Activated CD8-positive, alpha-beta memory T cell treated with anti-CD3 and anti-CD28 coated beads for 4 hours (primary cell): ENCODE measurements around the gene HAGH.

Experiments
- DNase-seq, 2 donors: peaks; one replicate each; pipeline ENCODE4 v3.0.0-alpha.2; 2020; ENCODE audit warnings: low read depth in 2 of 2

The HAGH gene

GRCh38 chr16:1831186-1832075 is 4.8 kb upstream of the HAGH start:
- no peak for DNase-seq

GRCh38 chr16:1830213-1830612 is 3.6 kb upstream of the HAGH start:
- DNase-seq = no peak

- DNase-seq = no peak
Measured at GRCh38 chr16:1828645-1829410, 2.2 kb upstream of the HAGH start.

DNA sequence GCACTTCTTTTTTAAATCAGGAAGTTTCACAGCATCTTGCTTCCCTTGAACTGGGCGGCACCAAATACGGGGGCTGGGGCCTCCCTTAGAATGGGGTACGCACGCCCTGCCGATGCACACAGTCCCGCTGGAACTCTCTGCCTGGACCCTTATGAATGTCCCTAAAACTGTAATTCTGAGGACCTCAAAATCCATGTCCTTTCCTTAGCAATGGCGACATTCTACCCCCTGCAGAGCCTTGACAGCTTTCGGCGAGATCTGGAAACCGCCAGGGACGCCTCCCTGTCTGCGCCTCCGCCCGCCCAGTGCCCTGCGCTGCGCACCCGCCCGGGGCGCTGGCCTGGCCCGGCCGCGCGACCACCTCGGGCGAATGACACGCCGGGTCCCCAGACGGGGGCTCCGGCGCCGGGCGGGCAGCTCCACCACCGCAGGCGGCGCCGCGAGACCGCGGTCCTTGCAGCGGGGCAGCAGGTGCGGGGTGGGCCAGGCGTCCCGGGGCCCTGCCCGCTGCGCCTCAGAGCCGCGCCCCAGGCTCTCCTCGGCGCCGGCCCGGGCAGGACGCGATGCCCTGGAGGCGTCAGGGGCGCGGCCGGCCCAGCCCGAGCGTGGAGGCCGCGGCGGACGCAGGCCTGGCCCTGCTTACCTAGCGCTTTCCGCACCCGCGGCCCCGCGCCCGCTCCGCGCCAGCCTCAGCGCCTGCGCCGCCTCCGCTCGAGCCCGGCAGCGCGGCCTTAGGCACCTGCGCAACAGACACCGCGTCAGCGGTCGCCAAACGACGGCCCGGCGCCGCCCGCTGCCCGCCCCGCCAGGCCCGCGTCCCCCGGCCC is 548 bp downstream of the HAGH start:
- peak; percentile 24 to 42 for DNase-seq

DNA sequence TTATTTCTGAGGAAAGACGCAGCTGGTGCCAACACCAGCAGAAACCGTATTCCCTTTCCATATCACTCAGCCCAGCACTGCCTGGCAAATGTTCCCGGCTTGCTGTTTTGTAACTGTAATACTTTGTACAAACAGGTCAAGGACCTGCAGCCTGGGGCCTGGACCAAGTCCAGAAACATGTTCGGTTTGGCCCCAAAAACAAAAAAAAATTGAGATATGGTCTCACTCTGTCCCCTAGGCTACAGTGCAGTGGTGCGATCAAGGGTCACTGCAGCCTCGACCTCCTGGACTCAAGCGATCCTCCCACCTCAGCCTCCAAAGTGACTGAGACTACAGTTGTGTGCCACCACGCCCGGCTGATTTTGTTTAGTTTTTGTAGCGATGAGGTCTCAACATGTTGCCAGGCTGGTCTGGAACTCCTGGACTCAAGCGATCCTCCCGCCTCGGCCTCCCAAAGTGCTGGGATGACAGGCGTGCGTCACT is 1.2 kb downstream of the HAGH start:
- DNase-seq = no peak

DNA sequence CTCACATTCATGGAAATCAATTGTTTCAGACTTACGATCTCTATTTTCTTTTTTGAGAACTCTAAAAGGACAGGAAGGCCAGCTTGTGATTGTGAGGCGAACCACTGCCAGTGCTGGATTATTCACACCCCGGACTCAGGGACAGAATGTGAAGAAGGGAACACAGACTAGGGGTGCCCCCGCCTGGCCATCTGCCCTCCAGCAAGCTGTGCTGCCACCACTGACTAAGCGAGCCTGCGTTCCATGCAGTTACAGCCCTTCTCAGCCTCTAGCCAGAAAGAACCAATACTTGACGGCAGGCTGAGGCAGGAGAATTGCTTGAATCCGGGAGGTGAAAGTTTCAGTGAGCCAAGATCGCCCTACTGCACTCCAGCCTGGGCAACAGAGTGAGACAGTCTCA is 2.8 kb downstream of the HAGH start:
- no peak for DNase-seq

GRCh38 chr16:1822801-1823200 is 3.8 kb downstream of the HAGH start:
- DNase-seq = no peak

GRCh38 chr16:1821861-1822611 is 4.6 kb downstream of the HAGH start:
- DNase-seq = no peak

- no peak for DNase-seq
Measured at GRCh38 chr16:1820946-1821290, 5.7 kb downstream of the HAGH start.

DNA sequence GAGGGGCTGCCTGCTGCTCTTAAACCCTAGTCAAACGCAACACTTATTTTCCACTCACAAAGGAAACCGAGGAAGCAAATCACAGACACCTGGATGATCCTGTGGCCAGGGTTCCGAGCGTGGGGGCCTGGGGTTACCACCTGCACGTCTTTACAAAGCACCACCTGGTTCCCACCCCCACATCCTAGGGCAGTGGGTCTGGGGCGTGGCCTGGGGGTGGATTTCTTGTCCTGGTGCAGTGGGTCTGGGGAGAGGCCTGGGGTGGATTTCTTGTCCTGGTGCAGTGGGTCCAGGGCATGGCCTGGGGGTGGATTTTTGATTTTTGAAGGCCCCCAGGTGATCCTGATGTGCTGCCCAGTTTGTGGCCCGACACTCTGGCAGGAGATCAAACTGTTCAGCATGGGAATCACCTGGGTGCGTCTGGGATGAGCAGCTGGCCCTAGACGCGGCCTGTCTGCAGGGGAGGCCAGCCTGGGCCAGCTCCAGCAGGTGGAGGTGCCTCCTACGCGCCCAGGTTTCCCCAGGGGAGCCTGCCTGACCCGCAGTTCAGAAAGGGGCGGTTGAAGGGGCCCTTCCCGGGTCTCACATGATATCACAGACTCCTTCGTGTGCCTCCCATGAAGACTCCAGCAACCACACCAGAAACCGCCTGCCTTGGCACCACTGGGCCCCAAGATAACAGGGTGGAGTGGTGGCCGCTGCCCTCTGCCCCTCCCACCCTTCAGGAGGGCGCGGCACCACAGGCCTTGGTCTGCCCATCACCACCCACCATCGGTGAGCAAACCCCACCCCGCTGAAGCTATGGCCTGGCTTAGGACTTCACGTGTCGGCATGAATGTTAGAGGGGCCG is 6.3 kb downstream of the HAGH start:
- no peak for DNase-seq

DNA sequence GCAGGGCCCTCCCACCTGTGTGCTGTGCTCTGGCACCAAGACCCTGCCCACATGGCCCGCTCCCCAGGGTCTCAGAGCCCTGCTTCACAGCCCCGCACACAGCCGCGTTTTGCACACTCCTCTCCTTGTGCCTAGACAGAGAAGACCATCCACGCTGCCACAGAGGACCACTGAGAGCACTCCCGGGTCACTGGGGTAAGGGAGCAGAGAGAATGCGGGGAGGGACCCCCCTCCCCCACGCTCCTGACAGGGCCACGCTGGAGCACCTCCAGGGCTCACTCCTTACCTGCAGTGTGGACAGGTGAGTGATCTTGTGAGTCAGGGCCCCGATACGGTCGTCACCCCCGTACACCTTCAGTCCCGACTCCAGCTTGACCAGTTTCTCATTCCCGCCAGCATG is 7.0 kb downstream of the HAGH start:
- DNase-seq = no peak

DNA sequence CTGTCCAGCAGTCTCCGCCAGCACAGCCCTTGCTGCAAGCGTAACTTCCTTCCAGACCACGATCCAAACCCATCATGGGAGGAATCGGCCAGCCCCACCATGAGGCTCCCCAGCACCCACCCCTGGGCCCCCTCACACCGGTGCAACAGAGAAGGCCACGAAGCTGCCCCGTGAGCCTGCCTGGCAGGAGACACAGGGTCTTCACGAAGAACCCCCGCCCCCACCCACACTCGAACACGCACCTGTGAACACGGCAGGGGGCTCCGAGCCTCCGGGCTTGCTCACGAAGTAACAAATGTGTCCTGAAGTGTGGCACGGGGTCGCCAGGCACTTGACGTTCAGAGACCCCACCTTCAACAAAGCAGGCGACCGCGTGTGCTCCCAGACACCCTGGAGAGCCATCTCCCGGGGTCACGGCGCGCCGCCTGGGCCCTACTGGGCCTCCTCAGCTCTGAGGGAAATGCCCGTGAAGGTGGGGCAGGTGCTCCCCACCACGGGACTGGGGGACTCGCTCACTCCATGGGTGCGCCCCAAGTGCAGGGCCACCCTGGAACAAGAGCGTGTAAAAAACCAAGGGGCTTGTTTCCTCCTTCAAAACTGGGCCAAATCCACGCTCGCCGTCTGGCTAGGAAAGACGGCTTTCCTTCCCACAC is 7.6 kb downstream of the HAGH start:
- DNase-seq = no peak

GRCh38 chr16:1818204-1818872 is 8.3 kb downstream of the HAGH start:
- DNase-seq = no peak

- no peak for DNase-seq
Measured at GRCh38 chr16:1817716-1818115, 8.9 kb downstream of the HAGH start.

- DNase-seq = no peak
Measured at GRCh38 chr16:1817276-1817589, 9.4 kb downstream of the HAGH start.

- DNase-seq = no peak
Measured at GRCh38 chr16:1816396-1817275, 10.0 kb downstream of the HAGH start.

- no peak for DNase-seq
Measured at GRCh38 chr16:1815461-1815860, 11.2 kb downstream of the HAGH start.

DNA sequence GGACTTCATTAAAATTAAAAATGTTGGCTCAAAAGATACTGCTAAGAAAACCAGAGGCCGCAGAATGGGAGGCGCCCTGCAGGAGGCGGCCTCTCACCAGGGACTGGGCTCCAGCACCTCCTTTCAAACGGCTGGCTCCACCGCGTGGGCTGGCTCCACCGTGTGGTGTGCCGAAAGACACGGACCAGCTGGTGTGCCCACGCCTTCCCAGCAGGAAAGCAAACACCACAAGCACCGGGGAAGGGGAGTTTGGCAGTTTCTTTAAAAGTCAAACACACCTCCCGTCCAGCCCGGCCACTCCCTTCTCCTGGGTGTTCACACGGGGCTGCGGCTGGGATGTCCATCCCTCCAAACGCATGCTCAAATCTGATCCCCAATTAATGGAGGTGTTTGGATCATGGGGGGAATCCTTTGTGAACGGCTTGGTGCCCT is 13.9 kb downstream of the HAGH start:
- no peak for DNase-seq

DNA sequence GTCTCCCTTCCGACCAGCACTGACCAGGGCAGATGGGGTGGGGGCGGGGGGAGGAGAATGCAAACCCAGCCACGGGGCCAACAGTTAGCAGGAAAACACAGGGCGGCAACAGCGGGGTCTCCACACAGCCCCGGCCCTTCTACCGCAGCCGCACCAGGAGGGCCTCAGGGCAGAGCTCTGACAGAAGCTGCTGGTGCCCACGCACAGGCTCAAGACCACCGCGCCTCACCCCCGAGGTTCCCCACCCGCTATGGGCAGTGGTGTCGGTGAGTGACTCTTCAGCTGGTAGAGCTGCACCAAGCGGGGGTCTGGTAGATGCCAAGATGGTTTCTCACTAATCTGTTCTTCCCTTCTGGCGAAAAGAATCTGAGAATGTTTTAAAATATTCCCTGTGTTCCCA is 16.1 kb downstream of the HAGH start:
- DNase-seq = no peak
